Aorta (tissue), 5 donors: Measurements from ENCODE around the gene SLC16A11. TPM values are rescaled to one million over a fixed set of nuclear protein-coding genes. Genes with fewer than 3 reads are reported as not detected.
"Not testable (repeated sequence)": the region's sequence is repeated elsewhere in the genome, so short reads cannot be mapped to it uniquely, and the experiment has no call there.

Source experiments
- ATAC-seq: fragments of 200-7000 bp; cut with Tn5 transposase; one replicate; pipeline ENCODE4 v1.9.1; 2022; ENCODE audit warnings: moderate library complexity; ENCODE audit not compliant: low FRiP score
- DNase-seq, 2 donors: peaks; one replicate each; pipeline ENCODE4 v3.0.0-alpha.2; 2020
- H3K27ac ChIP-seq, 2 donors: one replicate each; pipeline ENCODE4 v1.5.1; 2013; ENCODE audit warnings: low read length in 2 of 2, mild to moderate bottlenecking in 2 of 2, moderate library complexity in 2 of 2, control low read depth in 1 of 2, inconsistent platforms in 1 of 2, low read depth in 1 of 2
- H3K27me3 ChIP-seq, 2 donors: one replicate each; pipeline ENCODE4 v1.6.1; 2013; ENCODE audit warnings: control low read depth in 1 of 2, low read length in 1 of 2, mild to moderate bottlenecking in 1 of 2, moderate library complexity in 1 of 2; ENCODE audit not compliant: insufficient read depth in 2 of 2, control insufficient read depth in 1 of 2
- H3K36me3 ChIP-seq, 2 donors: one replicate each; pipeline ENCODE4 v1.6.1; 2013; ENCODE audit warnings: control low read depth in 1 of 2, low read length in 1 of 2, mild to moderate bottlenecking in 1 of 2; ENCODE audit not compliant: insufficient read depth in 2 of 2, control insufficient read depth in 1 of 2
- H3K4me1 ChIP-seq, 2 donors: one replicate each; pipeline ENCODE4 v1.6.1; 2013; ENCODE audit warnings: low read length in 2 of 2, control low read depth in 1 of 2, mild to moderate bottlenecking in 1 of 2, moderate library complexity in 1 of 2; ENCODE audit not compliant: insufficient read depth in 2 of 2, control insufficient read depth in 1 of 2
- H3K4me3 ChIP-seq, 2 donors: one replicate each; pipeline ENCODE4 v1.5.1; 2013; ENCODE audit warnings: low read length in 2 of 2, control low read depth in 1 of 2, mild to moderate bottlenecking in 1 of 2
- H3K9me3 ChIP-seq: one replicate; pipeline ENCODE4 v1.6.1; 2013; ENCODE audit warnings: mild to moderate bottlenecking, low read length; ENCODE audit not compliant: control insufficient read depth
- WGBS, 2 donors: extraction: QIAGEN DNeasy Blood & Tissue Kit; methylation state at CpG; one replicate each; pipeline ENCODE4 v1.1.7; 2013; 5-methylcytosine and 5-hydroxymethylcytosine counted together
- intact Hi-C, 2 donors: fragments of 100-400 bp; cut with DNase I; formaldehyde crosslinking; loops; one replicate each; pipeline versions ENCODE4 v1.14.2 to v1.15.0; 2022
- polyA plus RNA-seq, 2 donors: library from polyadenylated mRNA; stranded (reverse); fragments of 200-250 nt; gene quantifications; one replicate each; pipeline ENCODE4 v1.2.3, GENCODE V29; 2013
- total RNA-seq, 2 donors: library from RNA; stranded (reverse); fragmentation: NEBNext Ultra II Directional; extraction: Animal tissue kit (Norgen Biotek cat#: 25700); gene quantifications; one replicate each; pipeline ENCODE4 v1.2.1, GENCODE V29; 2021
- donor health status: healthy with polysubstance abuse.
- donor health status: Bipolar disorder and iron deficiency.
- donor health status: DM: no; HTN: no; CAD: no.
- donor health status: DM: no; HTN: no; CAD: no.
- donor health status: DM: yes; HTN: yes; CAD: no.

The SLC16A11 gene
- total and polyA plus RNA-seq, 4 donors, result 0.26 to 1.3 TPM; not detected in 2

DNA sequence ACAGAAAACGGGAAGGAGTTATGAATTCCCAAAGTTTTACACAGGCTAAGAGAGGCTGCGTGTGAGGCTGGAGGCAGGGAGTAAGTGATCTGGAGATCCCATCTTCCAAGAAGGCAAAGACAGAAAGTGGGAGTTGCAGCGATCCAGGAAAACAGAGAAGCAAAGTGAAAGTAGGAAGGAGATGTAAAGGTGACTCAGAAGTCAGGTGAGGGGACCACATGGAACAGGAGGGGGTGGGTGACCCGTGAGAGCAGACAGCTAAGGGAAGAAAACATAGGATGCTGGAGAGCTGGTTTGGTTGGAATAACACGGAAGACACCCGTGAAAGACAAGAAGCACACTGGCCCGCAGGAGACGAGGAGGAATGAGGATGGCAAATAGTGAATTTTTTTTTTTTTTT is 46.7 kb downstream of the SLC16A11 start:
- Histone ChIP-seq H3K27me3 (no peaks in the 10 kb centered on the region), H3K9me3 (no peaks in the 10 kb centered on the region), H3K27ac (no peak overlapping the region), H3K4me1 (no peaks in the 10 kb centered on the region), H3K36me3 (peaks cover 3% of the 10 kb centered on the region in 2 donors), H3K4me3 (no peak overlapping the region)
- ATAC-seq (no peak), DNase-seq (no peak)
- 84 to 91% methylated on average over 8 of the region's 8 CpGs for WGBS, 2 donors
- intact Hi-C loops, result no loop called here

DNA sequence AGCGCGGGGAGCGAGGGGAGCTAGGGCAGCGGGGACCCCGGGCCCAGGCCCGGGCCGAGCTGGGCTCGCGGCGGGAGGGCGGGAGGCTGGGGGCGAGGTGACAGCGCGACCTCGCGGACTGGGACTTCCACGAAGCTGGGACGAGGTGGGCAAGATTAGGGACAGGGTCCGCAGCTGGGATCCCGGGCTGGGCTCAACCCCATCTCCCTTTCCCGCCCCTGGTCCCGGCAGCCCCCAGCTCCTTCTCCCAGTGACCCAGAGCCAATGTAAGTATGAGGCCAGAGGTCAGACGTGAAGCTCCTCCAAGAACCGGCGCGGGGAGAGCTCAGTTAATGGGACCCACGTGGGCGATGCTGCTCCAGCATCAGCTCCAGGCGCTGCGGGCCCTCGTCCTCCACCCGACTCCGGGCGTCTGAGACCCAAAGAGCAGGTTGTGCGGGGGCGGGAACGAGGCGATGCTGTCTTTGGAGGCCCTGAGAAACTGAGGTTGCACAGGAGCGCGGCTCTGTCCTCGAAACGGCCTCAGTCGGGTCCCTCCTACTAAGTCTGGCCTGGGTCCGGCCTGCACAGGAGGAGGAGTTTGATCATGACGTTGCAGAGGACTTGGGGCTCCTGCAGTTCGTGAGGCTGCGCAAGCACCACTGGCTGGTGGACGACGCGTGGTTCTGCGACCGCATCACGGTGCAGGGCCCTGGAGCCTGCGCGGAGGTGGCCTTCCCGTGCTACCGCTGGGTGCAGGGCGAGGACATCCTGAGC is 47.5 kb downstream of the SLC16A11 start:
- H3K4me1 ChIP-seq, result no peaks in the 10 kb centered on the region

DNA sequence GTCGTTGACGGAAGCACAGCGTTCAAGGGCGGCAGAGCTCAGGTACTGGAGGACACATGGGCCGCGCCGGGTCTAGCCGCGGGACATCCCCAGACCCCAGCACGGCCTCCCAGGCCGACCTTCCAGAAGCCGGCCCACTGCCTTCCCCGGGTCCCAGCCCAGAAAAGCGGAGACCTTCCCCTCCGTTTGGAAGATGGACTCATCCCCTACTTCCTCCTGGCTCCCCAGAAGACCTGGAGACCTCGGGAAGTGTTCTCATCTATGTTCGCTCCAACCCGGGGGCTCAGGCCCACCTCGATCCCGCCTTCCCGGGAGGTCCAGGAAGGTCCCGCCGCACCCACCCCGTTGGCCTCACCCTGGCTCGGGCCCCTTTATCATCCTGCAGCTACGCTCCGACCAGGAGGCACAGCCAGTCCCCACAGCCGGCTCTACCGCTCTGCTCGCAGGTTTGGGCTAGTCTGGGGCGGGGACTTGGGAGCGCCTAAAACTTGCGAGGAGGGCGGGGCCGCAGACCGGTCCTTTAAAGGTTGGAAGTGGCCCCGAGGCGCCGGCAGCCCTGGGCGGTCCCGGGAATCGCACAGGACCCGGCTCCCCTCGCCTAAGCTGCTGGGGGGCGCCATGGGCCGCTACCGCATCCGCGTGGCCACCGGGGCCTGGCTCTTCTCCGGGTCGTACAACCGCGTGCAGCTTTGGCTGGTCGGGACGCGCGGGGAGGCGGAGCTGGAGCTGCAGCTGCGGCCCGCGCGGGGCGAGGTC is 48.2 kb downstream of the SLC16A11 start, which contains the start of gene ALOX12:
ALOX12 (plus strand) TSS at position 550 of the 756 bp plus-strand sequence; CDS start at position 619, 69 bp downstream.
- ATAC-seq, result peak; percentile 50
- intact Hi-C loops, result no loop called here
- Histone ChIP-seq H3K36me3 (no peaks in the 10 kb centered on the region), H3K27me3 (no peaks in the 10 kb centered on the region), H3K4me3 (no peak within 1 kb of the TSS), H3K27ac (no peak within 1 kb of the TSS), H3K9me3 (no peaks in the 10 kb centered on the region), H3K4me1 (no peaks in the 10 kb centered on the region)
- 15 to 17% methylated on average over 55 to 64 of the region's 64 CpGs for WGBS, 2 donors
- DNase-seq, result peak; percentile 56 to 77

More for the DNA sequence above, 47.5 kb downstream of the SLC16A11 start:
- Histone ChIP-seq H3K27me3 (no peaks in the 10 kb centered on the region), H3K4me3 (no peak overlapping the region), H3K36me3 (peaks cover 0 to 2% of the 10 kb centered on the region in 2 donors), H3K27ac (no peak overlapping the region), H3K9me3 (no peaks in the 10 kb centered on the region)
- WGBS, 2 donors, result 50 to 64% methylated on average over 47 to 58 of the region's 58 CpGs
- ATAC-seq, result peak; percentile 6
- intact Hi-C loops, result no loop called here
- DNase-seq, result no peak

DNA sequence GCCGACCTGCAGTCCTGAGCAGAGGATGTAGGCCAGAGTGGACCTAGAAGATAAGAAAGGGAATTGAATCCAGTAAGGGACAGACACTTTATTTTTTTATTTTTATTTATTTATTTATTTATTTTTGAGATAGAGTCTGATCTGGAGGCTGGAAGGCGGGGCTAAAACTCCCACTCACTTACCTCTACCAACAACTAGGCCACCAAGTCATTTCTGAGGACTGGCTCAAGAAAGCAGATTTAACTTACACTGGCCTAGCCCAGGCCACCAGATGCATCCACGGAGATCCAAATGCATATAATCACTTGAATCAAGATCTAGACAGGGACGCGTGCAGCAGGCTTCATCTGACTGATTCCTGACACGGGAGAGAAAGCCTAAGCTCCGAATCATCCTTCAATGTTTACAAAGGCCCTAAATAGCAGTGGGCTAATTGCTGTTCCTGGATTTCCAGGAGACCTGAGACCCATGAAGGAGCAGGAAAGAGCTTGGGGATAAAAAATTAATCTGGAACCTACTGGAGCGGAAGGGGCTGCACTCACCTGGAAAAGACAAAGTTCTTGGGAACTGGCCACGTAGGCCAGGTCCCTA is 49.1 kb downstream of the SLC16A11 start:
- intact Hi-C loops, result no loop called here
- Histone ChIP-seq H3K27me3 (no peaks in the 10 kb centered on the region), H3K9me3 (no peaks in the 10 kb centered on the region), H3K36me3 (no peaks in the 10 kb centered on the region), H3K27ac (no peak overlapping the region), H3K4me3 (no peak overlapping the region), H3K4me1 (no peaks in the 10 kb centered on the region)
- WGBS, 2 donors, result 87 to 90% methylated on average over 9 of the region's 9 CpGs
- ATAC-seq (no peak), DNase-seq (no peak)

DNA sequence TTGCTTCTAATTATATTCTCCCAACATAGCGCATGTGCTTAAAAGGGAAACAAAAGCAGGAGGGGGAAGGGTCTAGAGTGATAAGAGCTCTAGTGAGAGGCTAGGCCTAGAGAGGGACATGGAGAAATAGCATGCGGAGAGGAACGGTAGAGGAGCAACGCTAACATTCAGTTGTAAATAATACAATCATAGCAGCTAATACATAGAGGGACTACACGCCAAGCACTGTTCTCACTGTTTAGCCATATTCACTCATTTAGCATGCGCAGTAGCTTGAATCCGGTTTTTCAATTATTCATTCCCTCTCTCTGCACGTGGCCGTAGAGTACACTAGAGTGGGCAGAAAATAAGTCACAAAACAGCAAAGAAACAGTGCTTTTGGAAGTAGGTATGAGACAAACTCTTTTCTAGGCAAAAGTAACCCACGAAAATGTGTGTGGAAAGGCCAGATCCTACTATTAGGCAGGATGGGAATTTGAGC is 49.7 kb downstream of the SLC16A11 start:
- no peak overlapping the region for H3K4me3 ChIP-seq
- H3K4me1 ChIP-seq, result no peaks in the 10 kb centered on the region
- intact Hi-C loops, result no loop called here
- H3K9me3 ChIP-seq, result no peaks in the 10 kb centered on the region
- ATAC-seq (no peak), DNase-seq (no peak)
- 64 to 67% methylated on average over 10 of the region's 10 CpGs for WGBS, 2 donors
- no peak overlapping the region for H3K27ac ChIP-seq
- H3K27me3 ChIP-seq, result no peaks in the 10 kb centered on the region
- no peaks in the 10 kb centered on the region for H3K36me3 ChIP-seq

DNA sequence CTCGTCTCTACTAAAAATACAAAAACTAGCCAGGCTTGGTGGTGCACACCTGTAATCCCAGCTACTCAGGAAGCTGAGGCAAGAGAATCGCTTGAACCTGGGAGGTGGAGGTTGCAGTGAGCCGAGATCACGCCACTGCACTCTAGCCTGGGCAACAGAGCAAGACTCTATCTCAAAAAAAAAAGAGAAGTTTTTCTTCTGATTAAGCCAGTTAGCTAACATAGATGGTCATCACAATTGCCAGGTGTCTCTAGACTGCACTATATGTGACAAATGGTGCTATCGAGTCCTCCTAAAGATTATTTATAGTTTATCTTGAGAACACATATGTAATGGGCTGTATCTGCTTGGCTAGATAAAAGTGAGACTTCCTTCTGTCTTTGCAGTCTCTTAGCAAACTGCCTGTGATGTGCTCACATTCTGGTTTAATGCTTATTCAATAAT is 50.3 kb downstream of the SLC16A11 start:
- WGBS, 2 donors, result 62 to 68% methylated on average over 5 of the region's 5 CpGs
- H3K4me1 ChIP-seq, intact Hi-C loops, H3K27me3 ChIP-seq, DNase-seq, ATAC-seq, H3K27ac ChIP-seq, H3K36me3 ChIP-seq, H3K9me3 ChIP-seq, H3K4me3 ChIP-seq: not testable (repeated sequence)

Other genes starting within 250 kb of the SLC16A11 start
- not detected for gene TEKT1, start 212.4 kb downstream of the SLC16A11 start, total RNA-seq
- not detected for gene TEKT1, start 212.4 kb downstream of the SLC16A11 start, polyA plus RNA-seq
- not detected for gene ALOX12, start 48.0 kb downstream of the SLC16A11 start, total RNA-seq
- not detected for gene ALOX12, start 48.0 kb downstream of the SLC16A11 start, polyA plus RNA-seq
- gene RNASEK, start 31.5 kb downstream of the SLC16A11 start, total RNA-seq, result 100 to 1,000 TPM; 157 to 163 TPM
- 100 to 1,000 TPM; 390 to 401 TPM for gene RNASEK, start 31.5 kb downstream of the SLC16A11 start, polyA plus RNA-seq
- 10 to 100 TPM; 16.4 to 31.4 TPM for gene BCL6B, start 21.0 kb downstream of the SLC16A11 start, total RNA-seq
- 1 to 10 TPM in 1 of 2 donors, under 1 TPM in 1; 0.63 to 1.3 TPM for gene BCL6B, start 21.0 kb downstream of the SLC16A11 start, polyA plus RNA-seq
- gene SLC16A13, start 8.1 kb downstream of the SLC16A11 start, total RNA-seq, result 1 to 10 TPM; 1.3 to 2.5 TPM
- 1 to 10 TPM in 1 of 2 donors, not detected in 1; 1.0 TPM for gene SLC16A13, start 8.1 kb downstream of the SLC16A11 start, polyA plus RNA-seq
- 10 to 100 TPM in 1 of 2 donors, 1 to 10 TPM in 1; 7.7 to 29.1 TPM for gene CLEC10A, start 36.2 kb upstream of the SLC16A11 start, total RNA-seq
- 1 to 10 TPM; 1.9 to 2.4 TPM for gene CLEC10A, start 36.2 kb upstream of the SLC16A11 start, polyA plus RNA-seq
- 1 to 10 TPM in 1 of 2 donors, under 1 TPM in 1; 0.75 to 1.6 TPM for gene ASGR2, start 70.7 kb upstream of the SLC16A11 start, total RNA-seq
- gene ASGR2, start 70.7 kb upstream of the SLC16A11 start, polyA plus RNA-seq, result under 1 TPM in 1 of 2 donors, not detected in 1; 0.15 TPM
- gene ASGR1, start 135.3 kb upstream of the SLC16A11 start, total RNA-seq, result 1 to 10 TPM; 2.6 to 3.9 TPM
- gene ASGR1, start 135.3 kb upstream of the SLC16A11 start, polyA plus RNA-seq, result 1 to 10 TPM; 2.0 to 5.4 TPM
- 10 to 100 TPM; 23.3 to 54.7 TPM for gene DLG4, start 175.7 kb upstream of the SLC16A11 start, total RNA-seq
- 10 to 100 TPM in 1 of 2 donors, 1 to 10 TPM in 1; 6.6 to 15.4 TPM for gene DLG4, start 175.7 kb upstream of the SLC16A11 start, polyA plus RNA-seq
- gene ACADVL, start 175.8 kb upstream of the SLC16A11 start, total RNA-seq, result 100 to 1,000 TPM; 387 to 486 TPM
- 1,000 to 10,000 TPM in 1 of 2 donors, 100 to 1,000 TPM in 1; 159 to 1,724 TPM for gene ACADVL, start 175.8 kb upstream of the SLC16A11 start, polyA plus RNA-seq
- gene DVL2, start 190.4 kb upstream of the SLC16A11 start, total RNA-seq, result 10 to 100 TPM; 25.2 to 45.6 TPM
- gene DVL2, start 190.4 kb upstream of the SLC16A11 start, polyA plus RNA-seq, result 10 to 100 TPM; 10.0 to 25.0 TPM
- gene PHF23, start 195.4 kb upstream of the SLC16A11 start, total RNA-seq, result 10 to 100 TPM; 24.4 to 30.8 TPM
- 10 to 100 TPM; 19.2 to 28.4 TPM for gene PHF23, start 195.4 kb upstream of the SLC16A11 start, polyA plus RNA-seq
- gene GABARAP, start 198.4 kb upstream of the SLC16A11 start, total RNA-seq, result 100 to 1,000 TPM; 405 to 430 TPM
- 100 to 1,000 TPM; 801 to 895 TPM for gene GABARAP, start 198.4 kb upstream of the SLC16A11 start, polyA plus RNA-seq
- gene CTDNEP1, start 207.6 kb upstream of the SLC16A11 start, total RNA-seq, result 100 to 1,000 TPM in 1 of 2 donors, 10 to 100 TPM in 1; 92.9 to 105 TPM
- 100 to 1,000 TPM; 112 to 113 TPM for gene CTDNEP1, start 207.6 kb upstream of the SLC16A11 start, polyA plus RNA-seq
- 10 to 100 TPM; 26.6 to 31.0 TPM for gene ELP5, start 208.1 kb upstream of the SLC16A11 start, total RNA-seq
- 10 to 100 TPM; 26.7 to 51.1 TPM for gene ELP5, start 208.1 kb upstream of the SLC16A11 start, polyA plus RNA-seq
- 1 to 10 TPM; 3.3 to 9.9 TPM for gene CLDN7, start 218.4 kb upstream of the SLC16A11 start, total RNA-seq
- gene CLDN7, start 218.4 kb upstream of the SLC16A11 start, polyA plus RNA-seq, result 10 to 100 TPM in 1 of 2 donors, 1 to 10 TPM in 1; 1.1 to 37.6 TPM
- 1 to 10 TPM; 2.5 to 3.9 TPM for gene SLC2A4, start 237.6 kb upstream of the SLC16A11 start, total RNA-seq
- 1 to 10 TPM in 1 of 2 donors, under 1 TPM in 1; 0.63 to 1.6 TPM for gene SLC2A4, start 237.6 kb upstream of the SLC16A11 start, polyA plus RNA-seq